RKO (cell line): ENCODE measurements around the gene PDXP.
"Not testable (repeated sequence)": the region's sequence is repeated elsewhere in the genome, so short reads cannot be mapped to it uniquely, and the experiment has no call there.

Source experiments
- DNase-seq: peaks from one replicate; pipeline ENCODE4 v3.0.0-alpha.2; 2016; ENCODE audit warnings: low spot score

The PDXP gene

GRCh38 chr22:37658133-37659065 lies at the start of gene PDXP:
TSS of gene PDXP (plus strand) at chr22:37658723. CDS start at chr22:37658783, 60 bp downstream.
- peak; percentile 99 for DNase-seq

GRCh38 chr22:37609240-37610152 lies 49.0 kb upstream of the PDXP start:
- peak; percentile 52 for DNase-seq

GRCh38 chr22:37610153-37610475 lies 48.4 kb upstream of the PDXP start:
- DNase-seq = not testable (repeated sequence)

- no peak for DNase-seq
Observed at GRCh38 chr22:37610480-37611129, 47.9 kb upstream of the PDXP start.

- DNase-seq = no peak
Observed at GRCh38 chr22:37611207-37611606, 47.3 kb upstream of the PDXP start.

GRCh38 chr22:37616201-37617083 lies 42.1 kb upstream of the PDXP start:
- no peak for DNase-seq

- no peak for DNase-seq
Observed at GRCh38 chr22:37617431-37617830, 41.1 kb upstream of the PDXP start.

GRCh38 chr22:37618072-37618656 lies 40.4 kb upstream of the PDXP start:
- no peak for DNase-seq

GRCh38 chr22:37618674-37619073 lies 39.8 kb upstream of the PDXP start:
- DNase-seq = no peak

GRCh38 chr22:37619991-37620390 lies 38.5 kb upstream of the PDXP start:
- DNase-seq = no peak

- DNase-seq = no peak
Observed at GRCh38 chr22:37621352-37621860, 37.1 kb upstream of the PDXP start.

GRCh38 chr22:37623075-37624016 lies 35.2 kb upstream of the PDXP start:
- DNase-seq = peak; percentile 46

- DNase-seq = no peak
Observed at GRCh38 chr22:37624017-37624365, 34.5 kb upstream of the PDXP start.

- no peak for DNase-seq
Observed at GRCh38 chr22:37624876-37625275, 33.6 kb upstream of the PDXP start.

- DNase-seq = no peak
Observed at GRCh38 chr22:37625737-37626136, 32.8 kb upstream of the PDXP start.

- no peak for DNase-seq
Observed at GRCh38 chr22:37626144-37626543, 32.4 kb upstream of the PDXP start.

GRCh38 chr22:37626556-37627075 lies 31.9 kb upstream of the PDXP start:
- DNase-seq = no peak

- no peak for DNase-seq
Observed at GRCh38 chr22:37627121-37627520, 31.4 kb upstream of the PDXP start.

GRCh38 chr22:37627545-37627944 lies 31.0 kb upstream of the PDXP start:
- no peak for DNase-seq
